Measurements from ENCODE around the gene NAV2. TPM values are rescaled to one million over a fixed set of nuclear protein-coding genes. Genes with fewer than 3 reads are reported as not detected.

The NAV2 gene
- polyA plus RNA-seq, 1 donor from 2014 or later = 3.0 TPM

GRCh38 chr11:19687392-19687791, 25.2 kb upstream of the NAV2 start:
- Histone ChIP-seq H3K4me3 (ENCODE audit: low read length) (no peak overlapping the region), H3F3A (ENCODE audit: insufficient read depth, low read length, poor library complexity, severe bottlenecking) (no peaks in the 10 kb centered on the region), H3K4me2 (ENCODE audit: low read length) (no peak overlapping the region), H3K9me3 (ENCODE audit: low read length) (no peaks in the 10 kb centered on the region), H2AFZ (ENCODE audit: low read depth, low read length) (no peak overlapping the region), H3K9ac (ENCODE audit: low read length) (no peak overlapping the region), H3K27me3 (ENCODE audit: insufficient read depth, low read depth, low read length) (no peaks in the 10 kb centered on the region), H3K36me3 (ENCODE audit: insufficient read depth, low read length) (no peaks in the 10 kb centered on the region), H4K20me1 (ENCODE audit: insufficient read depth) (no peaks in the 10 kb centered on the region), H3K79me2 (replicated peaks; ENCODE audit: insufficient read depth, low read length) (no peaks in the 10 kb centered on the region), H3K9me2 (ENCODE audit: insufficient read depth, low read length) (no peaks in the 10 kb centered on the region), H3K27ac (ENCODE audit: low read length) (no peak overlapping the region)
- no peak for TF ChIP-seq POLR2AphosphoS5 (IDR thresholded peaks at IDR 0.05)
- no peak for TF ChIP-seq MXI1 (conservative IDR thresholded peaks at IDR 0.05; ENCODE audit: poor library complexity, severe bottlenecking)
- TF ChIP-seq SMC3 (conservative IDR thresholded peaks at IDR 0.05; ENCODE audit: poor library complexity) = no peak

- H3K4me2 ChIP-seq (ENCODE audit: low read length) = no peak overlapping the region
- H3K79me2 ChIP-seq (replicated peaks; ENCODE audit: insufficient read depth, low read length) = no peaks in the 10 kb centered on the region
These were observed 23.2 kb upstream of the NAV2 start for GRCh38 chr11:19689281-19690000.

GRCh38 chr11:19690885-19691284, 21.8 kb upstream of the NAV2 start:
- Histone ChIP-seq H3K36me3 (ENCODE audit: insufficient read depth, low read length) (no peaks in the 10 kb centered on the region), H2AFZ (ENCODE audit: low read depth, low read length) (no peak overlapping the region), H3K4me3 (ENCODE audit: low read length) (no peak overlapping the region), H3K79me2 (replicated peaks; ENCODE audit: insufficient read depth, low read length) (no peaks in the 10 kb centered on the region), H3K4me2 (ENCODE audit: low read length) (no peak overlapping the region), H3F3A (ENCODE audit: insufficient read depth, low read length, poor library complexity, severe bottlenecking) (no peaks in the 10 kb centered on the region), H3K27me3 (ENCODE audit: insufficient read depth, low read depth, low read length) (no peaks in the 10 kb centered on the region), H3K9me3 (ENCODE audit: low read length) (no peaks in the 10 kb centered on the region), H4K20me1 (ENCODE audit: insufficient read depth) (no peaks in the 10 kb centered on the region), H3K9ac (ENCODE audit: low read length) (no peak overlapping the region), H3K27ac (ENCODE audit: low read length) (no peak overlapping the region), H3K9me2 (ENCODE audit: insufficient read depth, low read length) (no peaks in the 10 kb centered on the region)
- TF ChIP-seq TAF1 (IDR thresholded peaks at IDR 0.05; ENCODE audit: low read depth) (no peak), REST (IDR thresholded peaks at IDR 0.05; ENCODE audit: borderline replicate concordance) (no peak), RAD21 (conservative IDR thresholded peaks at IDR 0.05) (no peak), CTCF (IDR thresholded peaks at IDR 0.05; ENCODE audit: poor library complexity, severe bottlenecking) (no peak), POLR2AphosphoS5 (IDR thresholded peaks at IDR 0.05) (no peak), EZH2 (IDR thresholded peaks at IDR 0.05; ENCODE audit: borderline replicate concordance, insufficient read depth, low read length, poor library complexity, severe bottlenecking) (no peak), MXI1 (conservative IDR thresholded peaks at IDR 0.05; ENCODE audit: poor library complexity, severe bottlenecking) (no peak), SMC3 (conservative IDR thresholded peaks at IDR 0.05; ENCODE audit: poor library complexity) (no peak), EP300 (conservative IDR thresholded peaks at IDR 0.05; ENCODE audit: poor library complexity, severe bottlenecking) (no peak)

More at GRCh38 chr11:19689281-19690000, 23.2 kb upstream of the NAV2 start:
- H3K27ac ChIP-seq (ENCODE audit: low read length) = no peak overlapping the region
- H3K9me3 ChIP-seq (ENCODE audit: low read length) = no peaks in the 10 kb centered on the region
- no peak overlapping the region for H2AFZ ChIP-seq (ENCODE audit: low read depth, low read length)
- no peaks in the 10 kb centered on the region for H3K36me3 ChIP-seq (ENCODE audit: insufficient read depth, low read length)
- TF ChIP-seq SMC3 (conservative IDR thresholded peaks at IDR 0.05; ENCODE audit: poor library complexity) (no peak), POLR2AphosphoS5 (IDR thresholded peaks at IDR 0.05) (no peak), TAF1 (IDR thresholded peaks at IDR 0.05; ENCODE audit: low read depth) (no peak)
- no peaks in the 10 kb centered on the region for H3F3A ChIP-seq (ENCODE audit: insufficient read depth, low read length, poor library complexity, severe bottlenecking)
- H3K27me3 ChIP-seq (ENCODE audit: insufficient read depth, low read depth, low read length) = no peaks in the 10 kb centered on the region
- no peaks in the 10 kb centered on the region for H4K20me1 ChIP-seq (ENCODE audit: insufficient read depth)
- no peak overlapping the region for H3K9ac ChIP-seq (ENCODE audit: low read length)
- no peak overlapping the region for H3K4me3 ChIP-seq (ENCODE audit: low read length)
- no peaks in the 10 kb centered on the region for H3K9me2 ChIP-seq (ENCODE audit: insufficient read depth, low read length)

Data from neural cell (in vitro differentiated cells).